PFSK-1 (cell line): Measurements from ENCODE around the gene TBC1D9B.

Experiments
- FOXP2 ChIP-seq: optimal IDR thresholded peaks from 2 replicates; pipeline ENCODE3; 2011; ENCODE audit warnings: borderline replicate concordance, control low read depth, inconsistent platforms; ENCODE audit not compliant: insufficient read depth; ENCODE audit errors: extremely low read length, extremely low read depth
- POLR2AphosphoS5 ChIP-seq: IDR thresholded peaks from 2 replicates; pipeline ENCODE4 v1.6.1; 2012; ENCODE audit warnings: low read depth, mild to moderate bottlenecking, control low read depth, low read length, moderate library complexity
- SIN3A ChIP-seq: IDR thresholded peaks from 2 replicates; pipeline ENCODE4 v1.6.1; 2012; ENCODE audit warnings: mild to moderate bottlenecking, low read length, moderate library complexity, borderline replicate concordance; ENCODE audit not compliant: insufficient read depth
- TAF1 ChIP-seq: IDR thresholded peaks from 2 replicates; pipeline ENCODE4 v1.6.1; 2012; ENCODE audit warnings: low read length, control low read depth, borderline replicate concordance; ENCODE audit not compliant: insufficient read depth
- TF ChIP-seq, protein P1 (sequence below), 2 experiments: IDR thresholded peaks; 2 replicates each; pipeline versions ENCODE4 v1.6.1 to v1.8.0; 2011 to 2012; ENCODE audit warnings: low read depth in 2 of 2, low read length in 2 of 2, control low read depth in 1 of 2, inconsistent platforms in 1 of 2, mild to moderate bottlenecking in 1 of 2, moderate library complexity in 1 of 2; ENCODE audit not compliant: insufficient read depth in 1 of 2

The TBC1D9B gene

DNA sequence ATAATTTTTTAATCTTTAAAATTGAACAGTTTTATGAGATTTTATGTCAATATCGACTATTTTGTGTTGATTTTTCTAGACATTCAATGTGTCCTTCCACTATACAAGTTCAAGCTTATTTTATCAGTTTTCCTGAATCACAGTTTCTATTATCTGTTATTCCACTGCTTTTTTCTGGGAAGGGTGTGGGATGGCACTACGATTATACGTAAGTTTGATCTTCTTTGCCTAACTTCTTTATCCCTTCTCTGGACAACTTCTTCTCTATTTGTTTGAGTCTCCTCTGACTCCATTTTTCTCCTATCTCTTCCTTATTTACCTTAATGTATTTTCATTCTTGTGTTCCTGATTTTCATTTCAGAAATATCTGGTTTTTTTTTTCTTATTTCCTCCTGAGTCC, 24.5 kb downstream of the TBC1D9B start:
- no peak for TF ChIP-seq FOXP2
- no peak for TF ChIP-seq TAF1
- TF ChIP-seq SIN3A, result no peak
- TF ChIP-seq, protein P1, sequence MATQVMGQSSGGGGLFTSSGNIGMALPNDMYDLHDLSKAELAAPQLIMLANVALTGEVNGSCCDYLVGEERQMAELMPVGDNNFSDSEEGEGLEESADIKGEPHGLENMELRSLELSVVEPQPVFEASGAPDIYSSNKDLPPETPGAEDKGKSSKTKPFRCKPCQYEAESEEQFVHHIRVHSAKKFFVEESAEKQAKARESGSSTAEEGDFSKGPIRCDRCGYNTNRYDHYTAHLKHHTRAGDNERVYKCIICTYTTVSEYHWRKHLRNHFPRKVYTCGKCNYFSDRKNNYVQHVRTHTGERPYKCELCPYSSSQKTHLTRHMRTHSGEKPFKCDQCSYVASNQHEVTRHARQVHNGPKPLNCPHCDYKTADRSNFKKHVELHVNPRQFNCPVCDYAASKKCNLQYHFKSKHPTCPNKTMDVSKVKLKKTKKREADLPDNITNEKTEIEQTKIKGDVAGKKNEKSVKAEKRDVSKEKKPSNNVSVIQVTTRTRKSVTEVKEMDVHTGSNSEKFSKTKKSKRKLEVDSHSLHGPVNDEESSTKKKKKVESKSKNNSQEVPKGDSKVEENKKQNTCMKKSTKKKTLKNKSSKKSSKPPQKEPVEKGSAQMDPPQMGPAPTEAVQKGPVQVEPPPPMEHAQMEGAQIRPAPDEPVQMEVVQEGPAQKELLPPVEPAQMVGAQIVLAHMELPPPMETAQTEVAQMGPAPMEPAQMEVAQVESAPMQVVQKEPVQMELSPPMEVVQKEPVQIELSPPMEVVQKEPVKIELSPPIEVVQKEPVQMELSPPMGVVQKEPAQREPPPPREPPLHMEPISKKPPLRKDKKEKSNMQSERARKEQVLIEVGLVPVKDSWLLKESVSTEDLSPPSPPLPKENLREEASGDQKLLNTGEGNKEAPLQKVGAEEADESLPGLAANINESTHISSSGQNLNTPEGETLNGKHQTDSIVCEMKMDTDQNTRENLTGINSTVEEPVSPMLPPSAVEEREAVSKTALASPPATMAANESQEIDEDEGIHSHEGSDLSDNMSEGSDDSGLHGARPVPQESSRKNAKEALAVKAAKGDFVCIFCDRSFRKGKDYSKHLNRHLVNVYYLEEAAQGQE (IDR thresholded peaks at IDR 0.05; ENCODE audit: insufficient read depth in 1 of 2, low read depth in 2 of 2, low read length in 2 of 2), result no peak
- TF ChIP-seq POLR2AphosphoS5, result no peak

DNA sequence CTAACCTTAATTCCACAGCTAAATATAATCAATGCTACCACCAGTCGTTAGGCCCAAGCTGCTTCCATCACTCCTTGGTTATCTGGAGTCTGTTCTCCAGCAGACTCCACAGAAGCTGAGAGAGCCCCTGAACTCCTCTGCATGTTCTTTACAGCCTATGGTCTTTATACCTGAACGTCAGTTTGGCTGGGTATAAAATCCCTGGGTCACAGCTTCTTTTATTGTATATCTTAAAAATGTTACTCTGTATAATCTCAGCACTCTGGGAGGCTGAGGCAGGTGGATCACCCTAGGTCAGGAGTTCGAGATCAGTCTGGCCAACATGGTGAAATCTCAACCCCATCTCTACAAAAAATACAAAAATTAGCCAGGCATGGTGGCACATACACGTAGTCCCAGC, 25.4 kb downstream of the TBC1D9B start:
- no peak for TF ChIP-seq SIN3A

DNA sequence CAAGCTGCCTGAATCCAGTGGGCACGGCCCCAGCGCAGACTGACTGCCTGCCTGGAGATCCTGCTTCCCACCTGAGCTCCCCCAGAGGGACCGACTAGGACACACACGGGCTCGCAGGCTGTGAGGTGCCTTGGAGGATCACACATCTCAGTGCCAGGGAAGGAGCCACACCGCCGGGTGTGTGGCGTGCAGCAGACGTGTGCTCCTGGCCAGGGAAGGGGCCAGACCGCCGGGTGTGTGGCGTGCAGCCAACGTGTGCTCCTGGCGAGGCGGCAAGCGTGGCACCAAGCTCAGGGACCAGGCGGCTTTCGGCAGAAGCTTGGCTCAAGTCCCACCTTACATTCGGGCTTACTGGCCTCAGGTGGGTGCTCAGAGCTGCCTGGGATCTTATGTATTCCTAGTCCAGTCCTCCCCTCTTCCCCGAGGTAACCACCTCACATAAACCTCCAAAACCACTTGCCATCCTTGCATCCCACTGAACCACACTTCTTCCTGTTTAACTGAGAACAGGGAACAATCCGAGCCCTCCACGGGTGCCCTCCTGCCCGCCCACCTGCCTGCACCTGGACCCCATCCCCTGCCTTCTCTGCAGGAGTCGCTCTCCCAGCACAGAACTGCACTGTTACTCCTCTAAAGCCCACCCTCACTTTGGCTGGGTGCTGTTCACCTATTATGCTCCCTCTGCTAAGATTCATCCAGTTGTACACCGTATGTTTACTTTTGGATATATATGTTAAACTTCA, 26.7 kb downstream of the TBC1D9B start:
- TF ChIP-seq FOXP2, result no peak
- no peak for TF ChIP-seq POLR2AphosphoS5
- TF ChIP-seq, protein P1 (IDR thresholded peaks at IDR 0.05; ENCODE audit: insufficient read depth in 1 of 2, low read depth in 2 of 2, low read length in 2 of 2), result no peak
- no peak for TF ChIP-seq SIN3A
- no peak for TF ChIP-seq TAF1

DNA sequence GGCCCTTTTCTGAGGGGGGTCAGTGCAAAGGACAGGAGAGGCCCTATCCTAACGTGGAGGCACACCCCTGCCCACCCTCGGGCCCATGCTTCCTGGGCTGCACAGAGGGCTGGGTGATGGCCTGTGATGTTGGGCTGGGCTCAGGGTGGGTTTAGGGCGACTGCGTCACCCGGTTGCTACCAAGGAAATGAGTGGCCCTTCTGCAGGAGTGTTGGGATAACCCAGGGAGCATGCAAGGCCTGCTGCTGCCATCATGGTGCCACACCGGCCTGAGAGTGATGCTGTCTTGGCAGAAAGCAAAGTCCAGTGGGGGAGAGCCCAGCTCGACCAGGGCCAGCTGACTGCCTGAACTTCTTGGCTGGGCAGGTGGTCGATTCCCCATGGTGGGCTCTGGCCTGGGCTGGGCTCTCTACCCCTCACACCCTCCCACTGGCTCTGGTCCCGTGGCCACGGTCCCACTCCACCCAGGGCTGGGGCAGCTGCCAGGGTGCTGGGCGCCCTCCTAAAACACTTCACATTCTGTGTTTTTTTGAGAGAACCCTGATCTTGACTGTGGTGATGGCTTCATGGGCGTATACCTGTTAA, 27.5 kb downstream of the TBC1D9B start:
- TF ChIP-seq POLR2AphosphoS5 (no peak), SIN3A (no peak), TAF1 (no peak), FOXP2 (no peak)
- TF ChIP-seq, protein P1 (IDR thresholded peaks at IDR 0.05; ENCODE audit: insufficient read depth in 1 of 2, low read depth in 2 of 2, low read length in 2 of 2), result no peak

DNA sequence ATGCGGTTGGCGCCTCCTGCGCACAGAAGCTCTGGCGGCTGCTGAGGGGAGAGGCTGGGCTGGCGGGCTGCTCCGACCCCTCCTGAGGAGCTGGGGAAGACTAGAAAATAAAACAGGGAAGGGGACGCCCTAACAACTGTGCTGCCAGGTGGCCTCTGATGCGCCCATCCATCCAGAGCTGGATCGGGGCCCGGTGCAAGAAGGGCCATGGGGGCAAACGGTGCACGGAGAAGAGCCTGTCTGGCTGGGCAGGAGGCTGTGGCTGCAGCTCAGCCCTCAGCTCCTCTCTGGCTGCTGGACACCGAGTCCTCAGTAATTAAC, 28.0 kb downstream of the TBC1D9B start:
- no peak for TF ChIP-seq TAF1
- TF ChIP-seq POLR2AphosphoS5, result no peak

DNA sequence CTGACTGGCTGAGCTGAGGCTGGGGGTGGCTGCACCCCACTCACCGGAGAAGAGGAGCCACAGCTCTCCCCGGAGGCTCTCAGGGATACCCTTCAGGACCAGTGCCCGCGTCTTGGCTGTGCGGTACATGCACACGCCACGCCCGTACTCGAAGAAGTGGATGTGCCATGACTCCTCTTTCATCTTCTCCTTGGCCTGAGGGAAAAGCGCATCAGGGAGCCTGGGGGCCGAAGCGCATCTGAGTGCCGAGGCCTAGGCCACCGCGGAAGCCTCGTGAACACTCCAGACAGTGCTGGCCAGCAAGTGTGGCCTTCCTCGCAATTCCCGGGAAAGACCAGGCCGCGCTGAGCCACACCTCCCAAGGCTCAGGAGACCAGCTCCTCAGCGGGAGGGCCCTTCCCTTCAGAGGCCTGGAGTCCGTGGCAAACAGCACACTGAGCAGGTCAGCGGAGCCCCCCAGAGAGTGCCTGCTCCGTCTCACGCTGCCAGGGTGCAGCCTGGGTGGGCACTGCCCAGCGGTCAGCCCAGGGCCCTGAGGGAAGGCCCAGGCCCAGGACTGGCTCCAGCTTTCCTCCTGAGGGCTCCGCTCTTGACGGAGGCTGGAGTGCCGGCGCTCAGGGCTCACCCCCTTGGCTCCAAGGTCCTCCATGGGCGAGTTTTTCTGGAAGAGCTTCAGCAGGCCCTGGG, 28.6 kb downstream of the TBC1D9B start:
- no peak for TF ChIP-seq FOXP2
- TF ChIP-seq, protein P1 (IDR thresholded peaks at IDR 0.05; ENCODE audit: insufficient read depth in 1 of 2, low read depth in 2 of 2, low read length in 2 of 2), result no peak
